PFSK-1 (cell line): ENCODE measurements around the gene GSDMA.

Source experiments
- POLR2AphosphoS5 ChIP-seq: IDR thresholded peaks from 2 replicates; pipeline ENCODE4 v1.6.1; 2012; ENCODE audit warnings: low read depth, mild to moderate bottlenecking, control low read depth, low read length, moderate library complexity
- SIN3A ChIP-seq: IDR thresholded peaks from 2 replicates; pipeline ENCODE4 v1.6.1; 2012; ENCODE audit warnings: mild to moderate bottlenecking, low read length, moderate library complexity, borderline replicate concordance; ENCODE audit not compliant: insufficient read depth
- TAF1 ChIP-seq: IDR thresholded peaks from 2 replicates; pipeline ENCODE4 v1.6.1; 2012; ENCODE audit warnings: low read length, control low read depth, borderline replicate concordance; ENCODE audit not compliant: insufficient read depth
- TF ChIP-seq, protein P1 (sequence below), 2 experiments: IDR thresholded peaks; 2 replicates each; pipeline versions ENCODE4 v1.6.1 to v1.8.0; 2011 to 2012; ENCODE audit warnings: low read depth in 2 of 2, low read length in 2 of 2, control low read depth in 1 of 2, inconsistent platforms in 1 of 2, mild to moderate bottlenecking in 1 of 2, moderate library complexity in 1 of 2; ENCODE audit not compliant: insufficient read depth in 1 of 2

DNA sequence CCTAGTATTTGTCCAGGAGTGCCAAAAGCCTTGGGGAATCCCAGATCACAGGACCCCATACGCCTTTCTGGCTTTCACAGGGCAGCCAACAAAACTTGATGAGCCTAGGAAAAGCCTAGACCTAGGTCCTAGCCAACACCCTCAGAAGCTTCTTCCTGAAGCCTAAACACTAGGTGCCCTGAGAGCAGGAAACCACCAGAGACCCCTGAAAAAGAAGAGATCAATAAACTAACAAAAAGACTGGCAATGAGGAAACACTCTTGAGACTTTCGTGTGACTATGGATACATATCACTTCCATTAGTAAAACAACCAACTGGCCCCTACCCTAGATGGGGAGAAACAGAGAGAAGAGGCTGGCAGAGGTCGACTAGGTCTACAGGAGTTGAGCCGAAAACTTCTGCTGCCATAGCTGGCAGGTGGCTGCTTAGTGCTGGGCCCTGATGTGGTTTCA lies 36.6 kb upstream of the GSDMA start:
- no peak for TF ChIP-seq POLR2AphosphoS5
- TF ChIP-seq TAF1: no peak
- no peak for TF ChIP-seq SIN3A
- TF ChIP-seq, protein P1, sequence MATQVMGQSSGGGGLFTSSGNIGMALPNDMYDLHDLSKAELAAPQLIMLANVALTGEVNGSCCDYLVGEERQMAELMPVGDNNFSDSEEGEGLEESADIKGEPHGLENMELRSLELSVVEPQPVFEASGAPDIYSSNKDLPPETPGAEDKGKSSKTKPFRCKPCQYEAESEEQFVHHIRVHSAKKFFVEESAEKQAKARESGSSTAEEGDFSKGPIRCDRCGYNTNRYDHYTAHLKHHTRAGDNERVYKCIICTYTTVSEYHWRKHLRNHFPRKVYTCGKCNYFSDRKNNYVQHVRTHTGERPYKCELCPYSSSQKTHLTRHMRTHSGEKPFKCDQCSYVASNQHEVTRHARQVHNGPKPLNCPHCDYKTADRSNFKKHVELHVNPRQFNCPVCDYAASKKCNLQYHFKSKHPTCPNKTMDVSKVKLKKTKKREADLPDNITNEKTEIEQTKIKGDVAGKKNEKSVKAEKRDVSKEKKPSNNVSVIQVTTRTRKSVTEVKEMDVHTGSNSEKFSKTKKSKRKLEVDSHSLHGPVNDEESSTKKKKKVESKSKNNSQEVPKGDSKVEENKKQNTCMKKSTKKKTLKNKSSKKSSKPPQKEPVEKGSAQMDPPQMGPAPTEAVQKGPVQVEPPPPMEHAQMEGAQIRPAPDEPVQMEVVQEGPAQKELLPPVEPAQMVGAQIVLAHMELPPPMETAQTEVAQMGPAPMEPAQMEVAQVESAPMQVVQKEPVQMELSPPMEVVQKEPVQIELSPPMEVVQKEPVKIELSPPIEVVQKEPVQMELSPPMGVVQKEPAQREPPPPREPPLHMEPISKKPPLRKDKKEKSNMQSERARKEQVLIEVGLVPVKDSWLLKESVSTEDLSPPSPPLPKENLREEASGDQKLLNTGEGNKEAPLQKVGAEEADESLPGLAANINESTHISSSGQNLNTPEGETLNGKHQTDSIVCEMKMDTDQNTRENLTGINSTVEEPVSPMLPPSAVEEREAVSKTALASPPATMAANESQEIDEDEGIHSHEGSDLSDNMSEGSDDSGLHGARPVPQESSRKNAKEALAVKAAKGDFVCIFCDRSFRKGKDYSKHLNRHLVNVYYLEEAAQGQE (IDR thresholded peaks at IDR 0.05; ENCODE audit: insufficient read depth in 1 of 2, low read depth in 2 of 2, low read length in 2 of 2): no peak
